Effector CD8-positive, alpha-beta T cell (primary cell): ENCODE measurements around the gene PTK6.
"Not testable (repeated sequence)": the region's sequence is repeated elsewhere in the genome, so short reads cannot be mapped to it uniquely, and the experiment has no call there.

Source experiments
- DNase-seq: peaks from one replicate; lab custom pipeline; 2025; lab: John Stamatoyannopoulos, UW

The PTK6 gene

DNA sequence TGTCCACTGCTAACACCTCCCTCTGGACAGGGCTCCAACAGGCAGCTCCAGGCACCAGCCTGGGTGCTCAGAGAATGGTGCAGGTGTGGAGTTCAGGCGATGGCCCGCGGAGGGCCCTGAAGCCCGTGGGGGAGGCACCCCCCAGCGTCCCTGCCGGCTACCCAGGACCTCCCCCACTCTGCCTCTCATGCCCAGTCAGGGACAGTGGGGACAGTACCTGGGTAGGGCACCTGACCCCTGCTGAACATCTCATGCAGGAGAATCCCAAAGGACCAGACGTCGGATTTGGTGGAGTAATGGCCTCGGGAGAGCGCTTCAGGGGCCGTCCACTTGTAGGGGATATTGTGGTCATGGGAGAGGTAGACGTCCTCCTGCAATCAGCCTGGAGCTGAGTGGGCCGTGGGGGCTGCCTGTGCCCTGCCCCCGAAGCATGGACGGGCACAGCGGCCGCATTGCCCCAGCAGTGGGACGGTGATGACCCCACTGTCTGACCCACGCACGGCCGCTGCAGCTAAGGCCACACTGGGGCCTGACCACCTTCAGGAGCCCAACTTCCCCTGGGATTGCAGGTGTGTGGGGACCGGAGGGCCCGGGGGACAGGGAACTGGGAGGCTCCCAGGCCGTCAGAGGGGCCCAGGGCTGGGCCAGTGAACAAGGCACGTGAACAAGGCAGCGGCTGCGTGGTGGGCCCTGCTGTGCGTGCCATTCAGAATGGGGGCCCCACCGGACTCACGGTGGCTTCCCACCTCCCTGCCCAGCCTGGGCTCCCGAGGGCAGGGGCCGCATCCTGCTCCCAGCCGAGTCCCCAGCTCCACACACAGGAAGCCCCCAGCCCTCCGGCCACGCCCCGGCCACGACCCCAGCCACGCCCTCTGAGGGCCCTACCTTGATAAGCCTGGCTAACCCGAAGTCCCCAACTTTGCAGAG is 7.1 kb downstream of the PTK6 start:
- no peak for DNase-seq

DNA sequence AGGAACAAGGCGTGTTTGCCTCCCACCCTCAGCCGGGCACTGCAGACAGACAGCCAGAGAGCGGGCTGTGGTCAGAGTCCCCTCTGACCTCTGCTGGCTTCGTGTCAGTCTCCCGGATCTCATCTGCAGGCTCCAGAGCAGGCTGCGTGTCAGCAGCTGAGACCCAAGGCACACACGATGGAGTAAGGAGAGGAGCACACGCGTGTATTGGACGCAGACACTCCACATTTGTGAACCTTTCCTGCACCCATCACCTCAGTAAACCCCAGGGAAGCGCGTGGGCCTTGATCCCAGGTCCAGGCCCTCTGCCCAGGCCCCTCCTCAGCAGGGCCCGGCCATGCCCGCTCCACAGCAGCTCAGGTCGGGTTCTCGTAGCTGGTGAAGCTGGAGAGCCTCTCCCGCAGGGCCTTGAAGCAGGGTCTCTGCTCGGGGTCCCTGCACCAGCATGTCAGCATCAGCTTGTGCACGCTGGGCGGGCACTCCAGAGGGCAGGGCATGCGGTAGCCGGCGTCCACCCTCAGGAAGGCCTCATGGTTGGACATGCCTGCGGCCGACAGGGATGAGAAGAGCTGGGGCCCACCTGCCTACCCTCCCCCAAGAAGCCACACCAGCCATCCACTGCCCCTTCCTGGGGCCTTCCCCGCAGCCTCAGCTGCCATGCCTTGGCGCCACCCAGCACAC is 7.9 kb downstream of the PTK6 start:
- no peak for DNase-seq

DNA sequence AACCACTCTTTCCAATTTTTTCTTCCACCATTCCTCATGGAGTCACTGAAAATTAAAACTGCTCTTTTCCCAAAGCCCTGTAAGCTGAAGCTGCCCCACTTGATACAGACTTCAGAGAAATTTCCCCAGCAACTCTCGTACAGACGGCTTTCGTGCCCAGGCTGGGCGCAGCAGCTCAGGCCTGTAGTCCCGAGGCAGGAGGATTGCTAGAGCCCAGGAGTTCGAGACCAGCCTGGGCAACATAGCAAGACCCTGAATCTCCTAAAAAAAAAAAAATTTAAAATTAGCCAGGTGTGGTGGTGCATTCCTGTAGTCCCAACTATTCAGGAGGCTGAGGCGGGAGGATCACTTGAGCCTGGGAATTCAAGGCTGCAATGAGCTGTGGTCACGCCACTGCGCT is 10.0 kb downstream of the PTK6 start:
- DNase-seq, result no peak

DNA sequence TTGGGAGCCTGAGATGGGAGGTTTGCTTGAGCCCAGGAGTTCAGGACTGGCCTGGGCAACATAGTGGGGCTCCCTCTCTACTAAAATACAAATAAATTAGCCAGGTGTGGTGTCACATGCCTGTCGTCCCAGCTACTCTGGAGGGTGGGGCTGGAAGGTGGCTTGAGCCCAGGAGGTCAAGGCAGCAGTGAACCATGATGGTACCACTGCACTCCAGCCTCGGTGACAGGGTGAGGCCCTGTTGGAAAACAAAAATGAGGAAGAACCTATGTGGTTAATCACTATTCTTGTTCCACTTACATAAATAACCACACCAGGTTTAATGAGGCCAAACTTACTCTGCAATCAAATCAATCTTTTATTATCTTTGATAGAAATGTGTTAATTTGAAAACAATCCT is 11.2 kb downstream of the PTK6 start:
- no peak for DNase-seq

DNA sequence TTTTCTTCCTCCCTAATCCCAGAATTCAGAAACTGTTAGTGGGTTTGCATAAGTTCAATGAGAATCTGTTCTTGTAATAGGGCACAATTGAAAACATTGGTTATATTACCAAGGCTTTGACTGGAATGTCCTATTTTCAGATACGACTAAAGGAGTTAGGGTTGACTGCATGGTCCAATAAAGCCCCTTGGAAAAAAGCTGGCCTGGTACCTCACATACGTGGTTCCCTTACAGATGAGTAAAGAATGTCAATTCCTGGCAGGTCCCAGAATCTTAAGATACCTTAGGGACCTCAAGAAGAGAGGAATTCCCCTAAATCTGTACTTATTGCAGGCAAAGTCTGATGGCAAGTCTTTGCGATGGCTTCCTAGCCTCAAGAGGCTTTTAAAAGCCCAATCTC is 12.0 kb downstream of the PTK6 start:
- DNase-seq, result no peak

DNA sequence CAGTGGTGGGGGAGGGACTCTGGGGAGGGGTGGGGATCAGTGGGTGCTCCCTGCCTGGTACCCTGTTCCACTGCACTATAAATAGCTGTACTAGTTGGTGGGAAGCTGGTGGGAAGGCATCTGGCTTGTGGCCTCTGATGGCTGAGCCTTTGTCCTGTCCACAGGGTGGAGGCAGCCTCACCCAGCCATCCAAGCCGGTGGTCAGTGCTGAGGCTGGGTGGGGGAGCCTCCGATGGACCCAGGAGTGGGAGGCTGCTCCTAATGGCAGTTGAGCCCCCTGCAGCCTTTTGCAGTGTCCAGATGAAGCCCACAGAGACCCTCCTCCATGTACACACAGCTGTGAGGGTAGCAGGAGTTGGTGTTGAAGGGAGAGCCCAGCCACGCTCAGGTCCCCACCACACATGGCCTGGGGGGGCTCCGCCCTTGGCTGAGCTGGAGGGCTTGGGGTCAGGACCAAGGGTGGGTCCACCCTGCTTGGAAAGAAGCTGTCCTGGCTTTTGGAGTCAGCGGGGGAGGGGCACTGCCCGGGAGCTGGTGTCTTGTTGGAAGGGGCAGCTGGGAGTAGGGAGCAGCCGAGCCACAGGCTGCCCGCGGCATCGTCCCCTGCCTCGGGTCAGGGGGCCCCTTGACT is 14.1 kb downstream of the PTK6 start:
- no peak for DNase-seq

DNA sequence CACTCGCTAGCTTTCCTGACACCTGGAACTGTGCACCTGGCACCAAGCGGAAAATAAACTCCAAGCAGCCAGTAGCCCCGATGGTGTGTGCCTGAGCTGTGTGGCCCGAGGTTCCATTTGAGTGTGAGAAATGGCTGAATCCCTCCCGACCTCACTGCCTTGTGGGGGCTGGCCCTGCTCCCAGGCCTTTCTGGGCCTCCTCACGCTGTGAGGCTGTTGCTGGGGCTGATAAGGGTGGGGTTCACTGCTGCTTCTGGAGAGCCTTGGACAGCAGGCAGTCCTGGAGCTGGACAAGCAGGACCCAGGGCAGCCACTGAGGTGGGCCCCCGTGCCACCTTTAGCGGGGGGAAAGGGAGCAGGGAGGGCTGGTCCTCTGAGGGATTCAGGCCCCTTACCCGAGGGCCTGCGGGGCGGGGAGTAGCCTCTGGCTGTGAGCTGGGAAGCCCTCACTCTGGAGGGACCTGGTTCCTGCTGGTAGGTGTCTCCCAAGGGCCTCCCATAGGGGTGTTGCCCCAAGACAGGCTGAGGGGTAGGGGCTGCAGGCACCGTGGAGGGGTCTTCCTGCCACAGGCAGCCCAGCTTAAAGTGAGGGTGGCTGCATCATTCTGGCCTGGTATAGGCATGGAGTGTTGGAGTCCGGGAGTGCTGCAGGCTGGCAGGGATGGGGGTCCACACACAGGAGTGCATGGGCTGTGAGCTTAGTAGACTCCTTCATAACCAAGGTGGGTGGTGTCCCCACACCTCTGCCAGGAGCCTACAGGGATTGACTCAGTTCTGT is 14.9 kb downstream of the PTK6 start:
- no peak for DNase-seq

DNA sequence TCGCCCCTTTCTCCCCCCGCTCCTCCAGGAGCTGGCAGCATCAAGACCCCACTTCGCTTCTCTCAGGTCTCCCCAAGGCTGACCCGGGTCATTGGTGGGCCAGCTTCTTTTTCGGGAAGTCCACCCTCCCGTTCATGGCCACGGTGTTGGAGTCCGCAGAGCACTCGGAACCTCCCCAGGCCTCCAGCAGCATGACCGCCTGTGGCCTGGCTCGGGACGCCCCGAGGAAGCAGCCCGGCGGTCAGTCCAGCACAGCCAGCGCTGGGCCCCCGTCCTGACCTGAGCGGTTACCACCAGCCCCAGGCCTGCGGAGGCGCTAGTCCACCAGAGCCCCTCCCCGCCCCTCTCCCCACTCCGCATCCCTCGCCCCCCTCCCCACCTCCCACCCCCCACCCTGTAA is 15.6 kb downstream of the PTK6 start:
- no peak for DNase-seq

DNA sequence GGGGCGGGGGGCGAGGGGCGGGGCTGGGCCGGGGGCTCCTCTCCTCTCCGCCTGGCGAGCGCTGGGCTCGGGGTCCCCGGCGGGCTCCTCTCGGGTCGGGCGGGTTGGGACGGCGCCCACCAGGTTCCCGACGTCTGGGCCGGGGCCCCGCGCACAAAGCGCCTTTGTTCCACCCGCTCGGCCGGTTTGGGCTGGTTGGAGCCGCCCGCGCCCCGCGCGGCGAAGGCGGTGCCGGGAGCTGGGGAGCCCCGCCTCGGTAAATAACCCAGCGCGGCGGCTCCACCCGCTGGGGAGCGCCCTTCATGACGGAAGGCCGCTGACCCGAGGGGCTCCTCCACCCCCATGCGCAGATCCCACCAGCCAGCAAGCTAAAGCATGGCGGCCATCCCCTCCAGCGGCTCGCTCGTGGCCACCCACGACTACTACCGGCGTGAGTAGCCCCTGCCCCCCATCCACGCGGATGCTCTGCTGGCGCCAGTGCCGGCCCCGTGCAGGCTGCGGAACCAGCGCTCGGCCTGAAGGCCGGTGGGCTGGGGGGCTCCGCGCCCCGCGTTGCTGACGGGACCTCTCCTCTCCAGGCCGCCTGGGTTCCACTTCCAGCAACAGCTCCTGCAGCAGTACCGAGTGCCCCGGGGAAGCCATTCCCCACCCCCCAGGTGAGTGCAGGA is 16.1 kb downstream of the PTK6 start:
- peak; percentile 60 for DNase-seq

DNA sequence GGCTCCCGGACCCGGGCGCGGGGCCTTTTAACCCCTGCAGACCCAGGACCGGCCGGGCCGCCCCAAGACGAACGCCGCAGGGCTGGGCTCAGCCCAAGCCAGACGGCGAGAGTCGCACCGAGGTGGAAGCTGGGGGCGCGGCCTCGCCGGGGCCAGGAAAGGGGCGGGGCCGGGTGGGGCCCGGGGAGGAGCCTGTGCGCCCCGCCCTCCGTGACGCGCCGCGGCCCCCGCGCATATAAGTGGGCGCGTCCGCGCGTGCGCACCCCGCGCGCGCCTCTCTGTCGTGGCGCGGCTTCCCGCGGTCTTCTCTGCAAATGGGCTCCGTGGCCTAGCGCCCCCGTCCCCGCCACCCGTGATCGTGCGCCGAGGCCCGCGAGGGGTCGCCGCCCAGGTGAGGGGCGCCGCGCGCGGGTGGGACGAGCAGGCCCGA is 16.7 kb downstream of the PTK6 start, which contains the start of gene PPDPF:
Gene PPDPF, plus strand, starts transcription at position 262 of the 430 bp plus-strand sequence. CDS start 544 bp downstream, outside the sequence.
- DNase-seq, result peak; percentile 77

DNA sequence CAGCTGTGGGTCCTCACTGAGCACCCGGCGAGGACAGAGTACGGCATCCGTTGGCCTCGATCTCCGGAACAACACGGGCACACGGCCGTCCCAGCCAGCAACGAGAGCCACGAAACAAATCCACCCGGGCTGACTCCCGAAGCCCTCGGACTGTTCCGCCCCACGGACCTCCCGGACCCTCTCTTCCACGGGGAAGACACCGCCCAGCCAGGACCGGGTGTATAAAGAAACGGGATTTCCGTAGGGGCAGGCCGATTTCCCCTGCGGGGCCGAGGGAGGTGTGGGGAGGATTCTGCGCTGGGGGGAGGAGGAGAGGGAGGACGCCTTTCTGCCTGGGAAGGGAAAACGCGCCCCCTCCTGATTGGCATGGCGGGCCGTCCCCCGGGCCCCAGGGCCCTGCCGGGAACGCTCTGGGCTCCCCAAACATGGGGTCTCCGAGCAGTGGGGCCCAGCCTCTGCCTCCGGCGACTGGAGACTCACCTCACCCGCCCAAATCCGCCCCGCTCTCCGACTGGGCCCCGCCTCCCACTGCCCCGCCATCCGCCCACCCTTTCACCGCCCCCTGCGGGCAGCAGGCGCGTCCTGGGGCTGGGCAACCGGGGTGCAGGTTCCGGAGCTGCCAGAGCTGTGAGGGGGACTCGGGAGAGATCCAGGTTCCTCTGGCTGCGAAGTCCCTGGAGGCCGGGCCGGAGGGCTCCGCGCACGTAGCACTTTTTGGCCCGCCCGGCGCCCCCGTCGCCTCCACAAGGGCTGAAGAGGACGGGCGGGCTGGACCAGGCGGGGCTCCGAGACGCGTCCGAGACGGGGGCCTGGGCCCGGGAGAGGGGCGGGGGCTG is 17.3 kb downstream of the PTK6 start:
- DNase-seq, result peak; percentile 54

DNA sequence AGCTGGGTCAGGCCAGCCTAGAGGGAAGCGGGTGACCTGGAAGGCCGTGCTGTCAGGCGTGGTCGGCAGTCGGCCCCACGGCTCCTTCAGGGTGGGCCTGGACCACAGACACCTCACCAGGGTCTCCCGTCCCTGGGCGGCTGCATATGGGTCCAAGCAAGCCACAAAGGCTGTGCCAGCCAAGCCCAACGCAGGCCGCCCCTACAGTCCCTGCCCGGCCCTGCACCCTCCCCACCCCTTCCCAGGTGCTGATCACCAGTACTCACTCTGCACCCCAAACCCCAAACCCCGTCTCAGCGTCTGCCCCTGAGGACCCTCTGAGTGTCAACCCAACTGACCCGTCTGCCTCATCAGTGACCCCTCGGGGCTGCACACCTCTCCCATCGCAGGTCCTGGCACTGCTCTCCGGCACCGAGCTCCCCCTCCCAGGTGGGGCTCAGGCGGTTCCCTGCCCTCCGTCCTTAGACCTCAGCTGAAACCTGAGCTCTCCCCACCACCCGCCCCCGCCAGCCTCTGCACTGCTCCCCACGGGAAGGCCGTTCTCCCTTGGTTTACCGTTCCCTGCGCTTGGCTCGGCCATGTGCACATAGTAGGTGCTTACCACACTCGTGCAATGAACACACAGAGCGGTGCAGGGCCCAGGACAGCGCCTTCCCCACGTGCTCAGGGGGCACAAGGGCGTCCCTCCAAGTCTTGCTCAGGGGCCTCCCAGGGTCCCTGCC is 18.1 kb downstream of the PTK6 start:
- no peak for DNase-seq

DNA sequence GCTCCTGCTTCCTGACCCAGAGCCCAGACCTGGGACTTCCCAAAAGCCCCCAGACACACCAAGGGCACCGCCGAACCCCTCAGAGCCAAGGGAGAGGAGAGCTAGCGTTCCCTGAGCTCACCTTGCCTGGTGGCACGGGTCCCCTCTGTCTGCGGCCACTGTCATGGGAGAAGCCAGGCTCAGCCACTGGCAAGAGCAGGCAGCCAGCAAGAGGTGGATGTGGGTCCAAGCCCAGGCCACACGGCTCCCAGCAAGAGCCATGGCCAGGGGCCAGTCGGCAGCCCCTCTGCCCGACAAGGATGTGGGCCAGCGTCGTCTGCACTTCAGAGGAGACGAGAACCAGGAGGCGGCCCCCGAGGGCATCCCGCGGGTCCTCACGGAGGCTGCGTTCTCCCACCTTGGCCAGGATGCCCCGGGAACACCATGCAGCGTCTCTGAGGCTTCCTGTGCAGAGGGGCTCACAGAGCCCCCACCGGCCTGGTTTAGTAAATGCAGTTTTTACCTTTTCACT is 18.8 kb downstream of the PTK6 start:
- no peak for DNase-seq

DNA sequence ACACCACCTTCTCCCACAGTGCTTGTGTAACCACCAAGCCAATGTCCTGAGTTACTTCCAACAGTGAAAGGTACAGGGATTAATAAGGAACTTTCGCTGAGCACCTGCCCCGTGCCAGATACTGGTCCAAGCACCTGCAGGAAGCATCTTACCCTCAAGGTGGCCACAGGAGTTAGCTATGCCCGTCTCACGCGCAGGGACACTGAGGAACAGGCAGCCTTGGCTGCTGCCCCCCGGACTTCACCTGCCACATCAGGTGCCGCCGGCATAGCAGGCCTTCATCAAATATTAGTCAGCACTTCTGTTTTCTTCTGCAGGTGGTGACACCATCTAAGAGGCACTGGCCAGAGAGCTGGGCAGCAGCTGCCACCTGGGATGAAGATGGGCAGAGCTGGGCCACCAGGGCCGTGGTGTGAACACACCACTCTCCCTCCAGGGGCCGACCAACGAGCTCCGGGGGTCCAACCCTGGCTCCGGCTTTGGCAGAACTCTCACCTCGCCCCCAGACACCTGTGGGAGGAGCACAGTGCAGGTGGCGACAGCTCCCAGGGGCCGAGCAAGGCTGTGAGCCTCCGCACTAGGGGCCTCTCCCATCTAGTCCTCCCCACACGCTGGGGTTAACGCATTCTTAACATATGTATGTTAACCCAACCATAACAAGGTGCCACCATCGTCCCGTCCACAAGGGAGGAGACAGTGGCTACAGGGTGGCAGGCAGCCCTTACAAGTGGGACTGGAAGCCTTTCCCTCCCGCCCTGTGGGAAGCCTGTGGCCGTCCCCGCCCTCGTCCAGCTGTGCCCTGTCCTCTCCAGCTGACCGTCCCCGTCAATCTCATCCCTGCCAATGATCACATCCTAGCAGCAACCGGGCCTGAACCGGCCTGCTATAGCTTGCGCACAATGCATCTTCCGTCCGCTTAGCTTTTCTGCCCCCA is 19.5 kb downstream of the PTK6 start:
- DNase-seq, result no peak

DNA sequence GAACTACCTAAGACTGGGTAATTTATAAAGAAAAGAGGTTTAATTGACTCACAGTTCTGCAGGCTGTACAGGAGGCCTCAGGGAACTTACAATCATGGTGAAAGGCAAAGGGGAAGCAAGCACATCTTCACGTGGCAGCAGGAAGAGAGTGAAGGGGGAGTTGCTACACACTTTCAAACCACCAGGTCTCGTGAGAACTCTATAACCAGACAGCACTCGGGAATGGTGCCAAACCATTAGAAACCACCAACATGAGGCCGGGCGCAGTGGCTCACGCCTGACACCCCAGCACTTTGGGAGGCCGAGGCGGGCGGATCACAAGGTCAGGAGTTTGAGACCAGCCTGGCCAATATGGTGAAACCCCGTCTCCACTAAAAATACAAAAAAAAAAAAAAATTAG is 22.7 kb downstream of the PTK6 start:
- not testable (repeated sequence) for DNase-seq

DNA sequence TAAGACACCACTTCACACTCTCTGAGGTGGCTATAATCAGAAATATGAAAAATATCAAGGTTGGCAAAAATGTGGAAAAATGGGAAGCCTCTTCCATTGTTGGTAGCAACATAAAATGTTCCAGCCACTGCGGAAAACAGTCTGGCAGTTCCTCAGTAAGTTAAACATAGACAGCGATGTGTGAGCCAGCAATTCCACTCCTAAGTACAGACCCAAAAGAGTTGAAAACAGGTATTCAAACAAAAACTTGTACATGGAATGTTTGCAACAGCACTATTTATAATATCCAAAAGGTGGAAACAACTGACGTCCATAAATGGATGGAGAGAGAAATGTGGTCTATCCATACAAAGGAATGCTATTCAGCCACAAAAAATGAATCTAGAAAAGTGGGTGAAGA is 24.0 kb downstream of the PTK6 start:
- no peak for DNase-seq

DNA sequence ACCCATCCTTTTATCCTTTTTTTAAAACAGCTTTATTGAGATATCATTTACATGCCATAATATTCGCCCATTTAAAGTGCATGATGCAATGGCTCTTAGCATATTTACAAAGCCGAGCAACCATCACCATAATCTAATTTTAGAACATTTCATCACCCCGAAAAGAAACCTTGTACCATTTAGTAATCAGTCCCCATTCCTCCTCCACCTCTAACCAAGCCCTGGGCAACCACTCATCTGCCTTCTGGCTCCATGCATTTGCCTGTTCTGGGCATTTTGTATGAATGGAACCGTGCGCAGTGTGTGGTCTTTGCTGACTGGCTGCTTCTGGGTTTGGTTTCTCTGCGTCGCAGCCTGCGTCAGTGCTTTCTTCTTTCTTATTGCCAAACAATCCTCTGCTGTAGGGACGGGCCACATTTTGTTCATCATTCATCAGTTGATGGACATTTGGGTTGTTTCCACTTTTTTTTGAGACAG is 28.1 kb downstream of the PTK6 start:
- DNase-seq, result no peak

DNA sequence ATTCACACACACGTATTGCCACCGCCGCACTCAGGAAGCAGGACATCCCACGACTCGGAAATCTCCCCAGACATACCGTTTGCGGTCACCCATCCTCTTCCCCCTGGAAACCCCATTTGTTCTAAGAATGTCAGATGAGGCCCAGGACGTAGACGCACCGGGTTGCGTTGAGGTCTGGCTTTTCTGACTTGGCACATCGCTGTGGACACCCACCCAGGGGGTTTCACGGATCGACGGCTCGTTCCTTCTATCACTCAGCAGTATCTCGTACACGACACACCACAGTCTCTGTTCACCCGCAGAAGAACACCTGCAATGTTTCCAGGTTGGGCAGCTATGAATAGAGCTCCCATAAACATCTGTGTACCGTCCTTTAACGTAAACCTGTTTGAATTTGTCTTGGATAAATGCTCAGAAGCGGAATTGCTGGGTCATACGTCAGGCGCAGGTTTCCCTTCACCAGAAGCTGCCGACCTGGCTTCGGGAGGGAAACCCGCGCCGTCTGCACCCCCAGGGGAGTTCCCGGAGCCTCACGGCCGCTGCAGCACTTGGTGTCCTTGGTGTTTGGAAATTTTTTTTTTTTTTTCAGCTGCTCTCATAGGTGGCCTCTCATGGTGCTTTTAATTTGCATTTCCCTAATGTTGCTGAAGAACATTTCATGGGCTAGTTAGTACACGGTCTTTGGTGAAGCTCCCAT is 29.0 kb downstream of the PTK6 start:
- no peak for DNase-seq
